Urinary bladder (tissue), 4 donors: ENCODE measurements around the gene LAMTOR1. TPM values are rescaled to one million over a fixed set of nuclear protein-coding genes. Genes with fewer than 3 reads are reported as not detected.

Source experiments
- DNase-seq: peaks from one replicate; pipeline ENCODE4 v3.0.0-alpha.2; 2015; ENCODE audit errors: extremely low spot score
- H3K27ac ChIP-seq: one replicate; pipeline ENCODE4 v1.5.1; 2013; ENCODE audit warnings: low read depth, mild to moderate bottlenecking, moderate library complexity
- H3K36me3 ChIP-seq: one replicate; pipeline ENCODE4 v1.6.1; 2013; ENCODE audit warnings: mild to moderate bottlenecking, moderate library complexity; ENCODE audit not compliant: insufficient read depth
- H3K4me1 ChIP-seq: one replicate; pipeline ENCODE4 v1.6.1; 2013; ENCODE audit warnings: mild to moderate bottlenecking, moderate library complexity; ENCODE audit not compliant: insufficient read depth
- H3K4me3 ChIP-seq: one replicate; pipeline ENCODE4 v1.5.1; 2013; ENCODE audit warnings: low read depth, low read length
- WGBS: extraction: QIAGEN DNeasy Blood & Tissue Kit; methylation state at CpG from one replicate; pipeline ENCODE4 v1.1.7; 2013; 5-methylcytosine and 5-hydroxymethylcytosine counted together
- polyA plus RNA-seq: library from polyadenylated mRNA; stranded (reverse); fragments of 200-250 nt; gene quantifications from one replicate; pipeline ENCODE4 v1.2.3, GENCODE V29; 2013
- small RNA-seq: library from RNA; depleted of rRNA; stranded (forward); fragments of <200 nt; gene quantifications from one replicate; pipeline ENCODE3, GENCODE V24; 2014
- total RNA-seq: library from RNA; depleted of rRNA; stranded (reverse); fragments of >200 nt; gene quantifications from one replicate; pipeline ENCODE4 v1.2.3, GENCODE V29; 2014
- donor health status: healthy with polysubstance abuse.
- donor health status: healthy.

Gene LAMTOR1
- total and polyA plus RNA-seq, 2 donors = 32.4 to 147 TPM

GRCh38 chr11:72067266-72067665 lies 35.8 kb downstream of the LAMTOR1 start:
- Histone ChIP-seq H3K36me3 (no peaks in the 10 kb centered on the region), H3K4me1 (no peaks in the 10 kb centered on the region), H3K27ac (no peak overlapping the region), H3K4me3 (no peak overlapping the region)
- no peak for DNase-seq

- no peak for DNase-seq
- no peak overlapping the region for H3K4me3 ChIP-seq
- no peaks in the 10 kb centered on the region for H3K4me1 ChIP-seq
- no peak overlapping the region for H3K27ac ChIP-seq
- H3K36me3 ChIP-seq = no peaks in the 10 kb centered on the region
Measured at GRCh38 chr11:72066855-72067254, 36.2 kb downstream of the LAMTOR1 start.

- DNase-seq = no peak
- Histone ChIP-seq H3K36me3 (no peaks in the 10 kb centered on the region), H3K4me1 (no peaks in the 10 kb centered on the region), H3K4me3 (no peak overlapping the region), H3K27ac (no peak overlapping the region)
- WGBS = 90% methylated on average over 5 of the region's 5 CpGs
Measured at GRCh38 chr11:72061739-72062396, 41.2 kb downstream of the LAMTOR1 start.

GRCh38 chr11:72058416-72059034 lies 44.6 kb downstream of the LAMTOR1 start:
- no peaks in the 10 kb centered on the region for H3K4me1 ChIP-seq
- H3K36me3 ChIP-seq = no peaks in the 10 kb centered on the region
- no peak for DNase-seq
- no peak overlapping the region for H3K4me3 ChIP-seq
- no peak overlapping the region for H3K27ac ChIP-seq
- 45% methylated on average over 3 of the region's 3 CpGs for WGBS

GRCh38 chr11:72048766-72049460 lies 54.2 kb downstream of the LAMTOR1 start:
- WGBS = 84% methylated on average over 3 of the region's 3 CpGs
- Histone ChIP-seq H3K4me3 (no peak overlapping the region), H3K4me1 (peaks cover 1% of the 10 kb centered on the region), H3K27ac (peak overlapping the region; percentile 60), H3K36me3 (no peaks in the 10 kb centered on the region)
- no peak for DNase-seq

Small RNAs within 50 kb of the gene (small RNA-seq; reads per million reads assigned to genes)
- gene MIR3165 (not detected), gene RNU6-72P (not detected)

Other genes starting within 250 kb of the LAMTOR1 start
- not detected for gene DEFB131B, start 224.8 kb downstream of the LAMTOR1 start, total RNA-seq
- not detected for gene DEFB131B, start 224.8 kb downstream of the LAMTOR1 start, polyA plus RNA-seq
- gene XNDC1N, start 174.7 kb downstream of the LAMTOR1 start, total RNA-seq = 20.7 TPM
- gene XNDC1N, start 174.7 kb downstream of the LAMTOR1 start, polyA plus RNA-seq = 4.2 TPM
- 22.5 TPM for gene RNF121, start 174.3 kb downstream of the LAMTOR1 start, total RNA-seq
- gene RNF121, start 174.3 kb downstream of the LAMTOR1 start, polyA plus RNA-seq = 31.8 TPM
- 6.0 TPM for gene IL18BP, start 104.4 kb downstream of the LAMTOR1 start, total RNA-seq
- 14.2 TPM for gene IL18BP, start 104.4 kb downstream of the LAMTOR1 start, polyA plus RNA-seq
- 193 TPM for gene NUMA1, start 22.8 kb downstream of the LAMTOR1 start, total RNA-seq
- gene NUMA1, start 22.8 kb downstream of the LAMTOR1 start, polyA plus RNA-seq = 219 TPM
- gene LRRC51, start 22.4 kb downstream of the LAMTOR1 start, total RNA-seq = 5.0 TPM
- 8.3 TPM for gene LRRC51, start 22.4 kb downstream of the LAMTOR1 start, polyA plus RNA-seq
- gene TOMT, start 2.6 kb upstream of the LAMTOR1 start, total RNA-seq = not detected
- gene TOMT, start 2.6 kb upstream of the LAMTOR1 start, polyA plus RNA-seq = not detected
- 7.7 TPM for gene ANAPC15, start 9.4 kb upstream of the LAMTOR1 start, total RNA-seq
- gene ANAPC15, start 9.4 kb upstream of the LAMTOR1 start, polyA plus RNA-seq = 54.9 TPM
- gene FOLR3, start 32.4 kb upstream of the LAMTOR1 start, total RNA-seq = not detected
- gene FOLR3, start 32.4 kb upstream of the LAMTOR1 start, polyA plus RNA-seq = 0.28 TPM
- 1.1 TPM for gene FOLR1, start 88.8 kb upstream of the LAMTOR1 start, total RNA-seq
- gene FOLR1, start 88.8 kb upstream of the LAMTOR1 start, polyA plus RNA-seq = 0.18 TPM
- gene FOLR2, start 113.5 kb upstream of the LAMTOR1 start, total RNA-seq = 19.6 TPM
- 31.9 TPM for gene FOLR2, start 113.5 kb upstream of the LAMTOR1 start, polyA plus RNA-seq
- gene INPPL1, start 121.5 kb upstream of the LAMTOR1 start, total RNA-seq = 40.2 TPM
- gene INPPL1, start 121.5 kb upstream of the LAMTOR1 start, polyA plus RNA-seq = 86.0 TPM
- gene PHOX2A, start 140.9 kb upstream of the LAMTOR1 start, total RNA-seq = 0.90 TPM
- gene PHOX2A, start 140.9 kb upstream of the LAMTOR1 start, polyA plus RNA-seq = 1.1 TPM